ENCODE data around the gene CHMP2A.
A peak's percentile ranks its signal among the peaks of the same experiment; 100 is the strongest.
"Not testable (repeated sequence)": the region's sequence is repeated elsewhere in the genome, so short reads cannot be mapped to it uniquely, and the experiment has no call there.

The CHMP2A gene

DNA sequence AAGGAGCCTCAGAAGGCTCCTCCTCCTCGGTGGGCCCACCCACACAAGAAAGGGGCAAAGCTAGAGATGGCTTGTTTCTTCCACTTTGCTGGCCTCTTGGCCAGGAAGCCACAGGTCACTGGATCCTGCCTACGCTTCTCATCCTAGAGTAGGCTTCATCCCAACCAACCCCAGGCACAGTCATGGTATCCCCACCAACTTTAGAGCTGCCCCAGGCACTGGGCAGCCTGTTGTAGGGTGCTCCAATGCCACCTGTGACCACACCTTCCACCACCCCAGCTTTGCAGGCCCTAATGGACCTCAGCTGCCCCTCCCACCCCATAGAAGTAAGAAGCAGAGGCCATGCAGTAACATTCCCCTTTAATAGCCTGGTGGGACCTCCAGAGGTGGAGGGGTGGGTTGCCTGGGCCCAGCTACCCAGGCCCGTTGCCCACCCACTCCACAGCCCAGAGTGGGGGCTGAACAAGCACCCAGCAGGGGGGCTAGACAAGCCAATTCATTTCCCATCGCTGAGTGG is 522 bp upstream of the CHMP2A start:
- DNase-seq (ENCODE audit: low read depth in 2 of 2) = no peak

DNA sequence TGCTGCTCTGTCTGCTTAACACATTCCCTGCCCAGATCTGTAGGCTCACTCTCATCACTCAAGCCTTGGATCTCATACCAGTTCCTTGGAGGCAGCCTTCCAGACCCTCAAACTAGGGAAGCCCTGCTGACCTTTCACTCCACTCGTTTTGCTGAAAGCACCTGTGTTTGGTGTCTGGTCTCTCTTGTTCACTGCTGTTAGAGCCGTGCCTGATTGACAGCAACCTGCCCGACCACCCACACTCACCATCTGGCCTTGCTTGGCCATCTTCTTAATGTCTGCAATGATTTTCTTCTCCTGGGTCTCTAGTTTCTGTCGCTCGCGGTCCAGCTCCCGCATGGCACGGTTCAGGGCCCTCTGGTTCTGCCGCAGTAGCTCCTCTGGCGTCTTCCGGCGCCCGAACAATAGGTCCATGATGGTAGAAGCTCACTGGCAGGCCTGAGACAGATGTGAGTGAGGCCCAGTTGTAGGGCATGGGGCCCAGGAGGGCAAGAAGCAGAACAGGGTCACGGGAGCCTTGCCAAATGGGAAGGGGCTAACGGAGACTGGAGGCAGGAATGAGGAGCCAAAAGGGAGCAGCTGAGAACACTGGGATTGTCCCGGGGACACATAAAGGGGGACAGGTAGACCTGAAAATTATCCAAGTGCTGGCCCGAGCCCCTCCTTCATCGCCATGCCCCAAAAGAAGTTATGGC is 959 bp downstream of the CHMP2A start:
- DNase-seq (ENCODE audit: low read depth in 2 of 2) = no peak

DNA sequence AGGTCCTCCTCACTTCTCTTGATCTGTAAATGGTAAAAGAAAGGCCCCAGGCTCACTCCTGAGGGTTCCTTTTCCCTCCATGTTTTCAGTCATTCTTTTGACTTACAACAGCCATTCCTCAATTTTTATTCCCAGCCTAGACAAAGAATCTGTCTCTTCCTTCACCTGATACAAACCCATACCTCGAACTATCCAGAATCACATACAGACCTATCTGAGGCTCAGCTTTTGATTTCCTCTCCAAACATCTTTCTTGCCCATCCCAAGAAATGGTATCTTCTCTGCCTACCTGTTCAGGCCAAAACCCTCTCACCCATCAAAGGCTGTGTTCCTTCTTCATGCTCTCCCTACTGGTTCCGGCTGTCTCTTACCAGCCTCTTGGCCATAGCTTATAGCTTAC is 2.2 kb downstream of the CHMP2A start:
- no peak for DNase-seq (ENCODE audit: low read depth in 2 of 2)

DNA sequence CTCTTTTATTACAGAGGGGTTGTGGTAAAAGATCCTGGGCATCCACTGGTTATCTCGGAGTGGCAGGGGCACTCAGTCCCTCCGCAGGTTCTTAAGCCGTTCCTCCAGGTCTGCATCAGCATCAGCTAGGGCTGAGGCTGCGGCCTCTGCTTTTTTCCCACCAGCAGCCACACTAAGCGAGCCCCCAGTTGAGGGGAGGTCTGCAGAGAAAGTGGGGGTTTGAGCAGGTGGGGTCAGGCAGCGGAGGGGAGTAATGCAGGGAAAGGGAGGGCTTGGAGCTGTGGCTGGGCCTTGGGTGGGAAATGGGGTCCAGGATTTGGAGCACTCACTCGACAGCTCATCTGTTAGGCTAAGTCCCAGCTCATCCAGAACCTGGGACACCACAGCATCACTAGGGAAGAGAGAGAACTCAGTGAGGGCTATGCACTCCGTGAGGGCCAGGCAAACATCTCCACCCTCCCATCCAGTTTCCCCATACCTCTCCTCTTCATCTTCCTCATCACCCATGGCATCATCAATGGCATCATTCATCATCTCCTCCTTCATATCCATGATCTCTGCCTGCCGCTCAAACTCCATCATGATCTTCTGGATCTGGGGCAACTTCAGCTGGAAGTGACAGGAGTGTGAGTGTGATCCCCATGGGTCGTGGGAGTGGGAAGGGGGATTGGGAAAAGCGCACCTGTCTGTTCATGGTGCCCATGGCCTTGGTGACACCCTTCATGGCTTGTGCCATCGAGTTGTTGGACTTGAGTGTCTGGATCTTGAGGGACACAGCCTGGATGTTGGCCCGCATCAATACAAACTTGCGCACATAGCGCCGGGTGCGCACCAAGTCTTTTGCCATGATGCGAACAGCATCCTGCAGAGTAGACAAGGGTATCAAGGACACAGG is 3.1 kb downstream of the CHMP2A start:
- DNase-seq (ENCODE audit: low read depth in 2 of 2) = no peak

DNA sequence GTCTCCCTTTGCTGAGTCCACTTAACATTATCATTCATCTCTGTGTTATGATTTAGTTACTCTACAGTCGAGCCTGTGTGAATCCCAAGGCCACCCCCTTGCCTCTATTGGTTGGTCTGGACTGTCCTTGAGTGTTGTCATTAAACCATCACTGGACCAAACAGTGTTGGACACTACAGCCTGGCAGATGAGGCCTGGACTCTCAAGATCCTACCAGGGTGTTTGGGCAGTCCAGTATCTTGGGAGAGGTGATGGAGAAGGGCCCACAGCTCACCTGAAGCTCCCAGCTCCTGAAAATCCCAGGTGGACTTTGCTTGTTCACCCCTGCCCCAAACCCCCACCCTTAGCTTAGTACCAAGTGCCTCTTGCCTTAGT is 3.8 kb downstream of the CHMP2A start:
- no peak for DNase-seq (ENCODE audit: low read depth in 2 of 2)

DNA sequence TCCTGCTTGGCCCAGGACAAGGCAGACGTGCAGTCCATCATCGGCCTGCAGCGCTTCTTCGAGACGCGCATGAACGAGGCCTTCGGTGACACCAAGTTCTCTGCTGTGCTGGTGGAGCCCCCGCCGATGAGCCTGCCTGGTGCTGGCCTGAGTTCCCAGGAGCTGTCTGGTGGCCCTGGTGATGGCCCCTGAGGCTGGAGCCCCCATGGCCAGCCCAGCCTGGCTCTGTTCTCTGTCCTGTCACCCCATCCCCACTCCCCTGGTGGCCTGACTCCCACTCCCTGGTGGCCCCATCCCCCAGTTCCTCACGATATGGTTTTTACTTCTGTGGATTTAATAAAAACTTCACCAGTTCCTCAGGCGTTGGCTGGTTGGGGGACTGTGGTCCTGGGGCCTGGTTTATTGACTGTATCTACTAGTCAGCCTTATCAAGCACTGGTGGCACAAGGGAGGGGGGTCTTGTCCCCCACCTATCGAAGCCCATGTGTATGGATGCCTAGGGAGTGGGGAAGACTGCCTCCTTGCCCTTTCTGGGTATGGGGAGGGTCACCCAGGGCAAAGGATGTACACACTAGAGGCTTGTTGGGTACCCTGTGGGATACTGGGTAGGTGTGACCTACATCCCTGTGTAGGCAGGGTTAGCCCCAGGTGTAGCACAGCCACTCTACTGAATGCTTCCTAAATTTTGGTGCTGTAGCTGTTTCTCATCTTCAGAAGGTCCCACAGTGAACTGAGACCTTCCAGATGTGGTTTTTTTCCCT is 4.4 kb downstream of the CHMP2A start:
- no peak for DNase-seq (ENCODE audit: low read depth in 2 of 2)

DNA sequence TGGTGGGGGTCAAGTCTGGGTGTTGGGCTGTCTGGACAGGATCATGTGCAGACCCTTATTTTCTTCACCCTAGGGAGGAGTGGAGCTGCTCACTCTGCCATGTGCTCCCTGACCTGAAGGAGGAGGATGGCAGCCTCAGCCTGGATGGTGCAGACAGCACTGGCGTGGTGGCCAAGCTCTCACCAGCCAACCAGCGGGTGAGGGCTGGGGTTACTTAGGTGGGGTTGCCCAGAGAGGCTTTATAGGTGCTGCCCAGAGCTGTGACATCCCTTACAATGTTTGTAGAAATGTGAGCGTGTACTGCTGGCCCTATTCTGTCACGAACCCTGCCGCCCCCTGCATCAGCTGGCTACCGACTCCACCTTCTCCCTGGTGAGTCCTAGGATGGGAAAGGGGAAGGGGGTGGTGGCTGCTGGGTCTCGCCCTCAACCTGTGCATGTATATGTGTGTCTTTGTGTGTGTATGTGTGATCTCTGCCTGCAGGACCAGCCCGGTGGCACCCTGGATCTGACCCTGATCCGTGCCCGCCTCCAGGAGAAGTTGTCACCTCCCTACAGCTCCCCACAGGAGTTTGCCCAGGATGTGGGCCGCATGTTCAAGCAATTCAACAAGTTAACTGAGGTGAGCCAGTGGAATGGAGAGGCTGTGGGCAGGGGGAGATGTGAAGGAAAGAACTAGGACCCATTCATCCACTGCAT is 5.1 kb downstream of the CHMP2A start:
- no peak for DNase-seq (ENCODE audit: low read depth in 2 of 2)

DNA sequence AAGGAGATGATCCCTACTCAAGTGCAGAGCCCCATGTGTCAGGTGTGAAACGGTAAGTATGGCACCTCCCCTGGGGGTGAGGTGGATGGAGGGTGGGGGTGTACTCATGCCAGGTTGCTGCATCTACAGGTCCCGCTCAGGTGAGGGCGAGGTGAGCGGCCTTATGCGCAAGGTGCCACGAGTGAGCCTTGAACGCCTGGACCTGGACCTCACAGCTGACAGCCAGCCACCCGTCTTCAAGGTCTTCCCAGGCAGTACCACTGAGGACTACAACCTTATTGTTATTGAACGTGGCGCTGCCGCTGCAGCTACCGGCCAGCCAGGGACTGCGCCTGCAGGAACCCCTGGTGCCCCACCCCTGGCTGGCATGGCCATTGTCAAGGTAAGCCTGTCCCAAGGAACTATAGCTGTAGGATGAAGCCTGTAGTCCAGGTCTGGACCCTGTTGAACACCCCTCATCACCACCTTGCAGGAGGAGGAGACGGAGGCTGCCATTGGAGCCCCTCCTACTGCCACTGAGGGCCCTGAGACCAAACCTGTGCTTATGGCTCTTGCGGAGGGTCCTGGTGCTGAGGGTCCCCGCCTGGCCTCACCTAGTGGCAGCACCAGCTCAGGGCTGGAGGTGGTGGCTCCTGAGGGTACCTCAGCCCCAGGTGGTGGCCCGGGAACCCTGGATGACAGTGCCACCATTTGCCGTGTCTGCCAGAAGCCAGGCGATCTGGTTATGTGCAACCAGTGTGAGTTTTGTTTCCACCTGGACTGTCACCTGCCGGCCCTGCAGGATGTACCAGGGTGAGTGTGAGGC is 5.8 kb downstream of the CHMP2A start:
- DNase-seq (ENCODE audit: low read depth in 2 of 2) = no peak

DNA sequence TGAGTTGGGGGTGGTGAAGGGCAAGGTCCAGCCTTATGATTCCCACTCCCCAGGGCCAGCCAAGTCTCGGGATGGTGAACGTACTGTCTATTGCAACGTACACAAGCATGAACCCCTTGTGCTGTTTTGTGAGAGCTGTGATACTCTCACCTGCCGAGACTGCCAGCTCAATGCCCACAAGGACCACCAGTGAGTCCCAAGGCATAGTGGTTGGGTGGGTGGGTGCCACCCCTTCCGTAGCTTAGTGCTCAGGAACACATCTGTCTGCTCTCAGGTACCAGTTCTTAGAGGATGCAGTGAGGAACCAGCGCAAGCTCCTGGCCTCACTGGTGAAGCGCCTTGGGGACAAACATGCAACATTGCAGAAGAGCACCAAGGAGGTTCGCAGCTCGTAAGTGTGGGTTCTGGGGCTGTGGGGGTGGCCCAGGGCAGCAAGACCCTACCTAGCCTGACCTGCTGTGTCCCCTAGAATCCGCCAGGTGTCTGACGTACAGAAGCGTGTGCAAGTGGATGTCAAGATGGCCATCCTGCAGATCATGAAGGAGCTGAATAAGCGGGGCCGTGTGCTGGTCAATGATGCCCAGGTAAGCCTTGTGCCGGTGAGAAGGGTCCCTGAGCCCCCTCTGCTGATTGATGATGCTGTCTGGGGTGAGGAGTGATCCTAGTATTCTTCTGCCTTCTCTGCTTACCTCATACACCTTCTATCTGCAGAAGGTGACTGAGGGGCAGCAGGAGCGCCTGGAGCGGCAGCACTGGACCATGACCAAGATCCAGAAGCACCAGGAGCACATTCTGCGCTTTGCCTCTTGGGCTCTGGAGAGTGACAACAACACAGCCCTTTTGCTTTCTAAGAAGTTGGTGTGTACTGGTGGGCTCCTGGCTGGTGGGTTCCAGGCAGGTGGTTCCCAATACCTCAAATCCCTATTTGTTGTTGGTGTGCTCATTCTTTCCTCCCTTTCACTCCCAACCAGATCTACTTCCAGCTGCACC is 7.3 kb downstream of the CHMP2A start:
- DNase-seq (ENCODE audit: low read depth in 2 of 2) = no peak

DNA sequence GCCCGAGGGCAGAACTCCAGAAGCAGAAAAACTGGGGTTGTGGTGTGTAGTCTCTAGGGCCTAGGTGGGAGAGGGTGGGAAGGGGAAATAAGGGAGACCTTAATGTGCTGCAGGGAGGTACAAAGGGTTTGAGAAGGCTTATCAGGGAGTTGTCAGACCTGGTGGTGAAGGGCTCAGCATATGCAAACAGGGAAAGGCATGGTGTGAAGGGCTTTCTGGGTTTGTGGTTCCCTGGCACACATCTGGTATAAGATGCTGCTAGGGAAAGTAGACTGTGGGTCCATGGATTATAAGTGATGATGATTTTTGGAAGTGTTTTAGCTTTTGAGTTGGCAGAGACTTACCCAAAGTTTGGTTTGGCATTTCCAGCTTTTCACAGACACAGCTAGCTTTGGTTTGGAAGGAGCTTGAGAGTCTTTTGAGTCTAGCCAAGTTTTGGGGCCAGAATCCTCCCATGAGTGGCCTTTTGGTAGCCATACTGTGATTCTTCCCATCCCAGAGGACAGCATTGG is 8.8 kb downstream of the CHMP2A start:
- DNase-seq (ENCODE audit: low read depth in 2 of 2) = no peak

DNA sequence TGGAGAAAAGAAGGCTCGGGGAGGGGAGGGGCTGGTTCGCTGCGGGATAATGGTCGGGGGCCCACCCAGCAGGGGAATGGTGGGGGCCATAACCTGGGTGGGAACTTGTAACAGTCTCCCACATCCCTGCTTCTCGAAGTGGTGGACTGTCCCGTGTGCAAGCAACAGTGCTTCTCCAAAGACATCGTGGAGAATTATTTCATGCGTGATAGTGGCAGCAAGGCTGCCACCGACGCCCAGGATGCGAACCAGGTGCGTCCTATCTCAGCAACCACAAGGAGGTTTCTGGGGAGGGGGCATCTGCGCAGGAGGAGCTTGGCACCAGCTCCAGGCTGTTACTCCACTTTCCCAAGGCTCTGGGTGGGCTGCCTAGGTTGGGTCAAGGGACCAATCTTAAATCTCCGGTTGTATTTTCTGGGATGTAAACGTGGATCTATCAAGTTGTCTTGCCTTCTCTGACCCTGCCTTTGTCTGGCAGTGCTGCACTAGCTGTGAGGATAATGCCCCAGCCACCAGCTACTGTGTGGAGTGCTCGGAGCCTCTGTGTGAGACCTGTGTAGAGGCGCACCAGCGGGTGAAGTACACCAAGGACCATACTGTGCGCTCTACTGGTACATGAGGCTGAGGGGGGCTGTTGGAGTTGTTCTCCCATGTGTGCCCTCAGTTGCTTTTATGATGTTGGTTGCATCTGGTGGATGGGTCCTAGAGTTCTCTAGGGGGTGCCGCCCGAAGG is 9.5 kb downstream of the CHMP2A start:
- DNase-seq (ENCODE audit: low read depth in 2 of 2) = no peak

DNA sequence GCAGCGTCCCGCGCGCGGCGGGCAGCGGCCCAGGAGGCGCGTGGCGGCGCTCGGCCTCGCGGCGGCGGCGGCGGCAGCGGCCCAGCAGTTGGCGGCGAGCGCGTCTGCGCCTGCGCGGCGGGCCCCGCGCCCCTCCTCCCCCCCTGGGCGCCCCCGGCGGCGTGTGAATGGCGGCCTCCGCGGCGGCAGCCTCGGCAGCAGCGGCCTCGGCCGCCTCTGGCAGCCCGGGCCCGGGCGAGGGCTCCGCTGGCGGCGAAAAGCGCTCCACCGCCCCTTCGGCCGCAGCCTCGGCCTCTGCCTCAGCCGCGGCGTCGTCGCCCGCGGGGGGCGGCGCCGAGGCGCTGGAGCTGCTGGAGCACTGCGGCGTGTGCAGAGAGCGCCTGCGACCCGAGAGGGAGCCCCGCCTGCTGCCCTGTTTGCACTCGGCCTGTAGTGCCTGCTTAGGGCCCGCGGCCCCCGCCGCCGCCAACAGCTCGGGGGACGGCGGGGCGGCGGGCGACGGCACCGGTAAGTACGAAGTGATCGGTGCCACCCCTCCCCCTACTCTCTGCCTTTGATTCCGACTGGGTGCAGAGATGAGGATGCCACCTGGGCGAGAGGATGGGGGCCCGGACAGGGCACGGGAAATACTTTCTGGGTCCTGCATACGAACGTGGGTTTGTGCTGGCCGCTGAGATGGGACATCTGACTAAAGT is 10.2 kb downstream of the CHMP2A start:
- peak; percentile 64 to 65 for DNase-seq (ENCODE audit: low read depth in 2 of 2)

DNA sequence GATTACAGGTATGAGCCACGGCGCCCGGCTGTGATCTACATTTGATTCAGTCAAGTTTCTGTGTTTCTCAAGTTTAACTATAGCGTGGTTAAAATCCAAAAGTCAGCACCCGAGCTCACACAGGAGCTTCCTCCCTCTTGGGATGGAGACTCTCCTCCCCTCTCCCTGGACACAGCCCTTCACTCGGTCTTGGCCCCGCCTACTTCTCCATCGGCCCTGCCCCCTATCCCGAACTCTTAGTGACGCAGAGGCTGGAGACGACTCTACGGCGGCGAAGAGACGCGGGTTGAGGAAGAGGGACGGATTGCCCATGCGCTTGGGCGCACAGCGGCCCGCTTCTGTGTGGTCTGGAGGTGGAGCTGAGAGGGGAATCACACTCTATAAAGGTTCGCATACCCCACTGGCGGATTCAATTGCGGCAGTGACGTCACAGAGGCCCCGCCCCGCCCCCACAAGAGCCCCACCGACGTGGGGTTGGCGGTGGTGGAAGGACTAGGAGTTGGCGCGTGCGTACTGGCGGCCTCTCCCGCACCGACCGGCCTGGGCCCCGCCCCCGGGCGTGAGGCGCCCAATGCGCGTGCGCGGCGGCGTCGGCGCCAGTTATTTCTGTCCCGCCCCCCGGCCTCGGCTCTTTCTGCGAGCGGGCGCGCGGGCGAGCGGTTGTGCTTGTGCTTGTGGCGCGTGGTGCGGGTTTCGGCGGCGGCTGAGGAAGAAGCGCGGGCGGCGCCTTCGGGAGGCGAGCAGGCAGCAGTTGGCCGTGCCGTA is 10.9 kb downstream of the CHMP2A start, which contains the start of gene TRIM28:
TRIM28 (plus strand) TSS at position 239 of the 765 bp plus-strand sequence. CDS start 694 bp downstream, outside the sequence.
- peak; percentile 100 for DNase-seq (ENCODE audit: low read depth in 2 of 2)

DNA sequence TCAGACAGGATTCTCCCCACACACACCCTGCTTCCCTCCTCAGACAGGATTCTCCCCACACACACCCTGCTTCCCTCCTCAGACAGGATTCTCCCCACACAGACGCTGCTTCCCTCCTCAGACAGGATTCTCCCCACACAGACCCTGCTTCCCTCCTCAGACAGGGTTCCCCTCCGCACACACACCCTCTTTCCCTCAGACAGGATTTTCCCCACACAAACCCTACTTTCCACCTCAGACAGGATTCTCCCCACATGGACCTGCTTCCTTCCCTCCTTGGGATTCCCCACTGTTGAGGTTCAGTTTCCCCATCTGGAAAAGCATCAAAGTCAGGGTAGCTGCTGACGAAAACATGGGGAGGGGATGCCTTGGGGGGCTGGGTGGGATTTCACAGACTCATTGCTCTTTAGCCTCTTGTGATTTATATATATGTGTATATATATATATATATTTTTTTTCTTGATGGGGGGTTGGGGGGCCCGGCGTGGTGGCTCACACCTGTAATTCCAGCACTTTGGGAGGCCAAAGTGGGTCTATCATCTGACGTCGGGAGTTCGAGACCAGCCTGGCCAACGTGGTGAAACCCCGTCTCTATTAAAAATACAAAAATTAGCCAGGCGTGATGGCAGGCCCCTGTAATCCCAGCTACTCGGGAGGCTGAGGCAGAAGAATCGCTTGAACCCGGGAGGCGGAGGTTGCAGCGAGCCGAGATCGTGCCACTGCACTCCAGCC is 12.1 kb downstream of the CHMP2A start:
- not testable (repeated sequence) for DNase-seq (ENCODE audit: low read depth in 2 of 2)

DNA sequence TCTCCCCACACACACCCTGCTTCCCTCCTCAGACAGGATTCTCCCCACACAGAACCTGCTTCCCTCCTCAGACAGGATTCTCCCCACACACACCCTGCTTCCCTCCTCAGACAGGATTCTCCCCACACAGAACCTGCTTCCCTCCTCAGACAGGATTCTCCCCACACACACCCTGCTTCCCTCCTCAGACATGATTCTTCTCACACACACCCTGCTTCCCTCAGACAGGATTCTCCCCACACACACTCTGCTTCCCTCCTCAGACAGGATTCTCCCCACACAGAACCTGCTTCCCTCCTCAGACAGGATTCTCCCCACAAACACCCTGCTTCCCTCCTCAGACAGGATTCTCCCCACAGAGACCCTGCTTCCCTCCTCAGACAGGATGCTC is 15.7 kb downstream of the CHMP2A start:
- not testable (repeated sequence) for DNase-seq (ENCODE audit: low read depth in 2 of 2)

Data from stimulated activated CD8-positive, alpha-beta memory T cell treated with anti-CD3 and anti-CD28 coated beads, Interleukin-15, amount 100 ng/mL, for 48 hours (primary cell).